ENCODE results near the gene SPRR2B. TPM values are rescaled to one million over a fixed set of nuclear protein-coding genes. Genes with fewer than 3 reads are reported as not detected.
A peak's percentile ranks its signal among the peaks of the same experiment; 100 is the strongest.

Gene SPRR2B
- total and polyA plus RNA-seq, 9 of the 15 experiments (the other 6 are each of a cell fraction or from before 2014, with no cell fraction given) = not detected

DNA sequence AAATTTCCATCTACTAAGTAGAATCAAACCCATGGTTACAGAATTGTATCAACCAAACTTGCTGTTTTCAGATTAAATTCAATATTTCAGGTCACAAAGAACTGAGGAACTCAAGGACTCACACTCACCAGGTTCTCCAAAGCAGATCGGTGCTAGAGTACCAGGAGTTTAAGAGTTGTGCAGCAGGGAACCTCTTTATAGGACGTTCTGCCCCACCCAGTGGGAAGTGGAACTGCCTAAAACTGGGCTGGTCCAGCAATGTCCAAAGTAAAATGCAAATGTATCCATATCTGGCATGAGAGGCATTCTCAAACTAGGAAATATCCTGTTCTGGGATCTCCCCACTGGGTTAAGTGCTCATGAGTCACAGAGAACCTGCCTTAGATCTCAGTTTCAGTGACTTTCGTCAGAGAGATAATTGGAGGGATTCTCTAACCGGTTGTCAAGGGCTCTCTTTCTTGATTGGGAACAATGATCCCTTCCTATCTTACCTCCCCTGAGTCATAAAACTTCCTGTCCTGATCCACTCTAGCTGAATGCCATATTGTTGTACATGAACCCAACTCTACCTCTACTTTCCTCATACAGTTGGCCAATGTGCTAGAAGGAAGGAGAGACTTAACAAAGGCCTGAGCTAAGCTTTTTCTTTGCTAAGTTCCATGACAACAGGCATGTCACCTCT, 30.3 kb downstream of the SPRR2B start, which contains the start of gene SPRR2D (continued):
- TF ChIP-seq NFE2L1 (tag; IDR thresholded peaks at IDR 0.05; ENCODE audit: borderline replicate concordance, low read depth) = no peak
- TF ChIP-seq, protein P1, sequence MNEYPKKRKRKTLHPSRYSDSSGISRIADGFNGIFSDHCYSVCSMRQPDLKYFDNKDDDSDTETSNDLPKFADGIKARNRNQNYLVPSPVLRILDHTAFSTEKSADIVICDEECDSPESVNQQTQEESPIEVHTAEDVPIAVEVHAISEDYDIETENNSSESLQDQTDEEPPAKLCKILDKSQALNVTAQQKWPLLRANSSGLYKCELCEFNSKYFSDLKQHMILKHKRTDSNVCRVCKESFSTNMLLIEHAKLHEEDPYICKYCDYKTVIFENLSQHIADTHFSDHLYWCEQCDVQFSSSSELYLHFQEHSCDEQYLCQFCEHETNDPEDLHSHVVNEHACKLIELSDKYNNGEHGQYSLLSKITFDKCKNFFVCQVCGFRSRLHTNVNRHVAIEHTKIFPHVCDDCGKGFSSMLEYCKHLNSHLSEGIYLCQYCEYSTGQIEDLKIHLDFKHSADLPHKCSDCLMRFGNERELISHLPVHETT (CRISPR knock-in tag; conservative IDR thresholded peaks at IDR 0.05 in 1 of 2, IDR thresholded peaks at IDR 0.05 in 1 of 2) = no peak
- TF ChIP-seq POLR2AphosphoS5 (IDR thresholded peaks at IDR 0.05; ENCODE audit: control insufficient read depth, insufficient read depth, low read depth, low read length) = no peak
- TF ChIP-seq POLR3A (IDR thresholded peaks at IDR 0.05; ENCODE audit: borderline replicate concordance, extremely low read depth, insufficient read depth, insufficient read length) = no peak
- TF ChIP-seq ZNF507 (tag; conservative IDR thresholded peaks at IDR 0.05) = no peak
- TF ChIP-seq, protein P2, sequence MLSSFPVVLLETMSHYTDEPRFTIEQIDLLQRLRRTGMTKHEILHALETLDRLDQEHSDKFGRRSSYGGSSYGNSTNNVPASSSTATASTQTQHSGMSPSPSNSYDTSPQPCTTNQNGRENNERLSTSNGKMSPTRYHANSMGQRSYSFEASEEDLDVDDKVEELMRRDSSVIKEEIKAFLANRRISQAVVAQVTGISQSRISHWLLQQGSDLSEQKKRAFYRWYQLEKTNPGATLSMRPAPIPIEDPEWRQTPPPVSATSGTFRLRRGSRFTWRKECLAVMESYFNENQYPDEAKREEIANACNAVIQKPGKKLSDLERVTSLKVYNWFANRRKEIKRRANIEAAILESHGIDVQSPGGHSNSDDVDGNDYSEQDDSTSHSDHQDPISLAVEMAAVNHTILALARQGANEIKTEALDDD (IDR thresholded peaks at IDR 0.05) = peak; percentile 43; the same call in 1 of the 2 replicates
- TF ChIP-seq CBX2 (IDR thresholded peaks at IDR 0.05; ENCODE audit: insufficient read depth, low read length, poor library complexity, severe bottlenecking) = no peak
- TF ChIP-seq, protein P3, sequence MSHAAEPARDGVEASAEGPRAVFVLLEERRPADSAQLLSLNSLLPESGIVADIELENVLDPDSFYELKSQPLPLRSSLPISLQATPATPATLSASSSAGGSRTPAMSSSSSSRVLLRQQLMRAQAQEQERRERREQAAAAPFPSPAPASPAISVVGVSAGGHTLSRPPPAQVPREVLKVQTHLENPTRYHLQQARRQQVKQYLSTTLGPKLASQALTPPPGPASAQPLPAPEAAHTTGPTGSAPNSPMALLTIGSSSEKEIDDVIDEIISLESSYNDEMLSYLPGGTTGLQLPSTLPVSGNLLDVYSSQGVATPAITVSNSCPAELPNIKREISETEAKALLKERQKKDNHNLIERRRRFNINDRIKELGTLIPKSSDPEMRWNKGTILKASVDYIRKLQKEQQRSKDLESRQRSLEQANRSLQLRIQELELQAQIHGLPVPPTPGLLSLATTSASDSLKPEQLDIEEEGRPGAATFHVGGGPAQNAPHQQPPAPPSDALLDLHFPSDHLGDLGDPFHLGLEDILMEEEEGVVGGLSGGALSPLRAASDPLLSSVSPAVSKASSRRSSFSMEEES (CRISPR knock-in tag; IDR thresholded peaks at IDR 0.05) = no peak
- no peak for TF ChIP-seq MAFK (IDR thresholded peaks at IDR 0.05; ENCODE audit: low read length)
- TF ChIP-seq KDM1A (IDR thresholded peaks at IDR 0.05) = no peak
